Activated naive CD8-positive, alpha-beta T cell treated with anti-CD3 and anti-CD28 coated beads, Interleukin-2, amount 50 U/mL, for 24 hours (primary cell): ENCODE data around the gene PRR7.

Experiments
- ATAC-seq: fragments of 150-1000 bp; cut with Tn5 transposase; one replicate; pipeline ENCODE4 v1.10.0; 2021
- DNase-seq: peaks from one replicate; pipeline ENCODE4 v3.0.0; 2021
- H3K27ac Mint-ChIP-seq: one replicate; pipeline ENCODE4 v1.8.0; 2021; ENCODE audit warnings: mild to moderate bottlenecking, mixed read lengths
- H3K27me3 Mint-ChIP-seq: one replicate; pipeline ENCODE4 v1.8.0; 2021; ENCODE audit warnings: mixed read lengths
- H3K36me3 Mint-ChIP-seq: one replicate; pipeline ENCODE4 v1.8.0; 2021; ENCODE audit warnings: low read depth, mixed read lengths
- H3K4me1 Mint-ChIP-seq: one replicate; pipeline ENCODE4 v1.8.0; 2021; ENCODE audit warnings: mixed read lengths
- H3K4me3 Mint-ChIP-seq: one replicate; pipeline ENCODE4 v1.8.0; 2021; ENCODE audit warnings: mild to moderate bottlenecking, moderate library complexity, mixed read lengths
- H3K9me3 Mint-ChIP-seq: one replicate; pipeline ENCODE4 v1.8.0; 2021; ENCODE audit warnings: mixed read lengths

The PRR7 gene

DNA sequence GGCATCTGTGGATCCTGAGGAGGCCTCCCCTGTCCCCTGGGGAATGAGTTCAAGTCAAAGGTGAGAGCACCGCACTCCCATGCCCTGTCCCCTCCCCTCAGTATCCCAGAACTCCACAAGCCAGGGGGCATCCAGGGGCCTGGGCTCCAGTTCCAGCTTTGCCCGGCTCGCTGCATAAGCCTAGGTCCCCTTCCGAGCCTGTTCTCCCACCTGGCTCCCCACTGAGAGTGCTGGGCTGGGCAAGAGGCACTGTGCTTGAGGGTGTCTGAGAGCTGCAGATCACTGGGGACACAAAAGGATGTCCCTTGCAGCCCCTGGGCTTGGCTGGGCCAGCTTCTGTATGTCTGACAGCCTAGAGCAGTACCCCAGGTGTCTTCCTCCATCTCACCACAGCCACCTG is 58.5 kb downstream of the PRR7 start:
- Mint-ChIP-seq H3K27ac (no peak overlapping the region), H3K4me3 (no peak overlapping the region), H3K9me3 (no peaks in the 10 kb centered on the region), H3K4me1 (peaks cover 17% of the 10 kb centered on the region), H3K36me3 (no peaks in the 10 kb centered on the region), H3K27me3 (no peaks in the 10 kb centered on the region)
- no peak for ATAC-seq
- no peak for DNase-seq
